Colonic mucosa (tissue), 4 donors: ENCODE results near the gene NPHS1. TPM values are rescaled to one million over a fixed set of nuclear protein-coding genes. Genes with fewer than 3 reads are reported as not detected.
"Not testable (repeated sequence)": the region's sequence is repeated elsewhere in the genome, so short reads cannot be mapped to it uniquely, and the experiment has no call there.

ENCODE experiments used
- DNase-seq: peaks from one replicate; pipeline ENCODE4 v3.0.0-alpha.2; 2020
- H3K27ac ChIP-seq: fragments of 200-600 bp; one replicate; pipeline ENCODE4 v1.8.0; 2021
- H3K27me3 ChIP-seq: fragments of 200-600 bp; one replicate; pipeline ENCODE4 v1.8.0; 2021
- H3K36me3 ChIP-seq: fragments of 200-600 bp; one replicate; pipeline ENCODE4 v1.8.0; 2021
- H3K4me1 ChIP-seq: fragments of 200-600 bp; one replicate; pipeline ENCODE4 v1.8.0; 2021; ENCODE audit warnings: mild to moderate bottlenecking
- H3K4me3 ChIP-seq: fragments of 200-600 bp; one replicate; pipeline ENCODE4 v1.8.0; 2021
- H3K9ac ChIP-seq, 2 donors: one replicate each; pipeline ENCODE4 v1.7.0; 2013; ENCODE audit warnings: control low read depth in 2 of 2, low read depth in 2 of 2, low read length in 2 of 2
- H3K9me3 ChIP-seq: fragments of 200-600 bp; one replicate; pipeline ENCODE4 v1.8.0; 2021
- CTCF ChIP-seq: fragments of 200-600 bp; IDR thresholded peaks from one replicate; pipeline ENCODE4 v1.8.0; 2022; ENCODE audit warnings: antibody characterized with exemption, mild to moderate bottlenecking
- intact Hi-C: fragments of 100-400 bp; cut with DNase I; formaldehyde crosslinking; loops from one replicate; pipeline ENCODE4 v1.14.1; 2022
- total RNA-seq, 2 donors: library from RNA; stranded (reverse); fragmentation: NEBNext Ultra II Directional in 1 of 2; extraction: Animal tissue kit (Norgen Biotek cat#: 25700) in 1 of 2; gene quantifications; one replicate each; pipeline ENCODE4 v1.2.1, GENCODE V29; 2021
- donor health status: healthy.
- donor health status: DM: no; HTN: no; CAD: no.
- donor health status: DM: no; HTN: no; CAD: no.

NPHS1 gene
- total RNA-seq, 2 donors from 2014 or later: not detected

- Histone ChIP-seq H3K4me1 (peaks cover 2% of the 10 kb centered on the region), H3K27ac (no peak overlapping the region), H3K4me3 (no peak overlapping the region), H3K9ac (no peak overlapping the region), H3K9me3 (no peaks in the 10 kb centered on the region), H3K27me3 (peaks cover 3% of the 10 kb centered on the region), H3K36me3 (no peaks in the 10 kb centered on the region)
- intact Hi-C loops: no loop called here
- TF ChIP-seq CTCF: no peak
- DNase-seq: no peak
These were observed 22.2 kb upstream of the NPHS1 start for GRCh38 chr19:35874392-35874930.

GRCh38 chr19:35872180-35872579, 19.9 kb upstream of the NPHS1 start:
- Histone ChIP-seq H3K9me3 (no peaks in the 10 kb centered on the region), H3K36me3 (no peaks in the 10 kb centered on the region), H3K9ac (no peak overlapping the region), H3K4me1 (peaks cover 7% of the 10 kb centered on the region), H3K4me3 (no peak overlapping the region), H3K27ac (no peak overlapping the region), H3K27me3 (peaks cover 11% of the 10 kb centered on the region)
- no peak for DNase-seq
- intact Hi-C loops: no loop called here
- no peak for TF ChIP-seq CTCF

GRCh38 chr19:35871611-35872010, 19.3 kb upstream of the NPHS1 start:
- Histone ChIP-seq H3K9me3 (no peaks in the 10 kb centered on the region), H3K9ac (no peak overlapping the region), H3K27ac (no peak overlapping the region), H3K4me3 (no peak overlapping the region), H3K36me3 (no peaks in the 10 kb centered on the region), H3K27me3 (peaks cover 11% of the 10 kb centered on the region), H3K4me1 (peaks cover 7% of the 10 kb centered on the region)
- no peak for TF ChIP-seq CTCF
- DNase-seq: no peak
- intact Hi-C loops: no loop called here

- no peaks in the 10 kb centered on the region for H3K36me3 ChIP-seq
- peaks cover 7% of the 10 kb centered on the region for H3K4me1 ChIP-seq
- no peak overlapping the region for H3K4me3 ChIP-seq
- no peaks in the 10 kb centered on the region for H3K9me3 ChIP-seq
- peaks cover 11% of the 10 kb centered on the region for H3K27me3 ChIP-seq
- no peak overlapping the region for H3K9ac ChIP-seq
- no peak for TF ChIP-seq CTCF
- H3K27ac ChIP-seq: no peak overlapping the region
- intact Hi-C loops: no loop called here
- DNase-seq: no peak
These were observed 18.5 kb upstream of the NPHS1 start for GRCh38 chr19:35870798-35871197.

GRCh38 chr19:35870124-35870736, 17.9 kb upstream of the NPHS1 start:
- DNase-seq, H3K36me3 ChIP-seq, intact Hi-C loops, H3K27ac ChIP-seq, H3K4me1 ChIP-seq, H3K9me3 ChIP-seq, H3K4me3 ChIP-seq, H3K9ac ChIP-seq: not testable (repeated sequence)
- peaks cover 11% of the 10 kb centered on the region for H3K27me3 ChIP-seq

GRCh38 chr19:35869327-35870123, 17.2 kb upstream of the NPHS1 start:
- no peak overlapping the region for H3K9ac ChIP-seq
- H3K27me3 ChIP-seq: peaks cover 11% of the 10 kb centered on the region
- no peak for TF ChIP-seq CTCF
- H3K36me3 ChIP-seq: no peaks in the 10 kb centered on the region
- no peaks in the 10 kb centered on the region for H3K9me3 ChIP-seq
- intact Hi-C loops: no loop called here
- H3K4me3 ChIP-seq: no peak overlapping the region
- H3K4me1 ChIP-seq: peaks cover 7% of the 10 kb centered on the region
- no peak overlapping the region for H3K27ac ChIP-seq
- DNase-seq: peak; percentile 71
